Prostate gland (tissue), 2 donors: ENCODE results near the gene WDR5B. TPM values are rescaled to one million over a fixed set of nuclear protein-coding genes. Genes with fewer than 3 reads are reported as not detected.

Experiments used
- DNase-seq: peaks from one replicate; pipeline ENCODE4 v3.0.0-alpha.2; 2019; ENCODE audit warnings: low spot score
- H3K27ac ChIP-seq, 2 donors: fragments of 200-600 bp; sonication (generic); 2 replicates each; pipeline ENCODE4 v1.5.1; 2017 to 2019
- H3K27me3 ChIP-seq: fragments of 200-600 bp; sonication (generic); replicated peaks from 2 replicates; pipeline ENCODE4 v1.5.1; 2019; ENCODE audit not compliant: insufficient read depth
- H3K36me3 ChIP-seq, 2 donors: fragments of 200-600 bp; sonication (generic); 1 replicate in 1 of 2; 2 replicates in 1 of 2; pipeline versions ENCODE4 v1.5.1 to v1.8.1; 2017 to 2019
- H3K4me1 ChIP-seq: fragments of 200-600 bp; sonication (generic); replicated peaks from 2 replicates; pipeline ENCODE4 v1.5.1; 2019
- H3K4me3 ChIP-seq, 2 donors: fragments of 200-600 bp; sonication (generic); 2 replicates each; pipeline ENCODE4 v1.5.1; 2017 to 2019
- H3K9me3 ChIP-seq: fragments of 200-600 bp; sonication (generic); 2 replicates; pipeline ENCODE4 v1.5.1; 2017
- CTCF ChIP-seq, 4 experiments: fragments of 200-600 bp in 2 of 4; fragments of 450-650 bp in 2 of 4; sonication (generic) in 2 of 4; IDR thresholded peaks; 1 replicate in 3 of 4; 2 replicates in 1 of 4; pipeline ENCODE4 v1.5.1; 2016 to 2019; ENCODE audit warnings: antibody characterized with exemption in 4 of 4, mild to moderate bottlenecking in 2 of 4, moderate library complexity in 2 of 4
- POLR2A ChIP-seq: fragments of 450-650 bp; IDR thresholded peaks from one replicate; pipeline ENCODE4 v1.6.1; 2016; ENCODE audit warnings: antibody characterized with exemption, mild to moderate bottlenecking
- POLR2AphosphoS5 ChIP-seq: sonication (generic); formaldehyde crosslinking; IDR thresholded peaks from one replicate; pipeline ENCODE4 v1.6.1; 2017; ENCODE audit warnings: antibody characterized with exemption
- WGBS: methylation state at CpG from one replicate; pipeline ENCODE4 v1.1.5; 2018; 5-methylcytosine and 5-hydroxymethylcytosine counted together
- intact Hi-C: fragments of 100-400 bp; cut with DNase I; formaldehyde crosslinking; loops from one replicate; pipeline ENCODE4 v1.14.2; 2022
- total RNA-seq, 2 donors: library from RNA; depleted of rRNA; stranded (reverse); fragments of >200 nt; gene quantifications; one replicate each; pipeline ENCODE4 v1.1.0, GENCODE V29; 2016

The WDR5B gene
- total RNA-seq = 1 to 10 TPM; 4.5 to 6.5 TPM

- intact Hi-C loops = loop anchor here (10.0 kb wide), 1 partner anchor 99 kb away; the partner anchor contains the start of gene KPNA1
Measured at GRCh38 chr3:122415762-122416654, at the start of gene WDR5B. WDR5B (minus strand) TSS chr3:122416062; CDS start chr3:122415528, 534 bp downstream.

GRCh38 chr3:122464659-122465058 lies 48.8 kb upstream of the WDR5B start:
- H3K9me3 ChIP-seq = no peaks in the 10 kb centered on the region
- DNase-seq = no peak
- H3K36me3 ChIP-seq = no peaks in the 10 kb centered on the region
- H3K4me3 ChIP-seq = no peak overlapping the region
- H3K27me3 ChIP-seq = no peaks in the 10 kb centered on the region
- 100% methylated on average over 1 of the region's 1 CpG for WGBS
- intact Hi-C loops = no loop called here
- TF ChIP-seq POLR2AphosphoS5 = no peak
- no peak for TF ChIP-seq CTCF (IDR thresholded peaks at IDR 0.05)
- TF ChIP-seq POLR2A = no peak
- H3K4me1 ChIP-seq = no peaks in the 10 kb centered on the region
- no peak overlapping the region for H3K27ac ChIP-seq

More at GRCh38 chr3:122415762-122416654, at the start of gene WDR5B:
- H3K27ac ChIP-seq = peak within 1 kb of the TSS; percentile 80 to 93
- no peaks in the 10 kb centered on the region for H3K36me3 ChIP-seq
- H3K27me3 ChIP-seq = no peaks in the 10 kb centered on the region
- peak within 1 kb of the TSS; percentile 48 to 61 for H3K4me3 ChIP-seq
- H3K9me3 ChIP-seq = no peaks in the 10 kb centered on the region
- TF ChIP-seq POLR2AphosphoS5 (peak; percentile 97), POLR2A (peak; percentile 79), CTCF (IDR thresholded peaks at IDR 0.05) (peak in 2 of 4 experiments; percentile 18 to 24)
- no peaks in the 10 kb centered on the region for H3K4me1 ChIP-seq
- peak; percentile 97 for DNase-seq
- WGBS = under 1% methylated on average over 48 of the region's 48 CpGs

- no peaks in the 10 kb centered on the region for H3K36me3 ChIP-seq
- no peaks in the 10 kb centered on the region for H3K27me3 ChIP-seq
- WGBS = 87% methylated on average over 1 of the region's 1 CpG
- H3K27ac ChIP-seq = no peak overlapping the region
- TF ChIP-seq CTCF (IDR thresholded peaks at IDR 0.05) (no peak), POLR2A (no peak), POLR2AphosphoS5 (no peak)
- no peaks in the 10 kb centered on the region for H3K4me1 ChIP-seq
- no peak for DNase-seq
- intact Hi-C loops = no loop called here
- no peak overlapping the region for H3K4me3 ChIP-seq
- no peaks in the 10 kb centered on the region for H3K9me3 ChIP-seq
Measured at GRCh38 chr3:122462406-122462805, 46.5 kb upstream of the WDR5B start.

GRCh38 chr3:122461806-122462205 lies 45.9 kb upstream of the WDR5B start:
- Histone ChIP-seq H3K36me3 (no peaks in the 10 kb centered on the region), H3K27ac (no peak overlapping the region), H3K4me3 (no peak overlapping the region), H3K9me3 (no peaks in the 10 kb centered on the region), H3K27me3 (no peaks in the 10 kb centered on the region), H3K4me1 (no peaks in the 10 kb centered on the region)
- 85% methylated on average over 3 of the region's 3 CpGs for WGBS
- no peak for TF ChIP-seq POLR2AphosphoS5
- TF ChIP-seq POLR2A = no peak
- no peak for TF ChIP-seq CTCF (IDR thresholded peaks at IDR 0.05)
- DNase-seq = no peak
- intact Hi-C loops = no loop called here
